Prostate gland (tissue), 2 donors: ENCODE results near the gene GPBP1. TPM values are rescaled to one million over a fixed set of nuclear protein-coding genes. Genes with fewer than 3 reads are reported as not detected.
"Not testable (repeated sequence)": the region's sequence is repeated elsewhere in the genome, so short reads cannot be mapped to it uniquely, and the experiment has no call there.

ENCODE experiments used
- DNase-seq: peaks from one replicate; pipeline ENCODE4 v3.0.0-alpha.2; 2019; ENCODE audit warnings: low spot score
- H3K27ac ChIP-seq, 2 donors: fragments of 200-600 bp; sonication (generic); 2 replicates each; pipeline ENCODE4 v1.5.1; 2017 to 2019
- H3K27me3 ChIP-seq: fragments of 200-600 bp; sonication (generic); replicated peaks from 2 replicates; pipeline ENCODE4 v1.5.1; 2019; ENCODE audit not compliant: insufficient read depth
- H3K36me3 ChIP-seq, 2 donors: fragments of 200-600 bp; sonication (generic); 1 replicate in 1 of 2; 2 replicates in 1 of 2; pipeline versions ENCODE4 v1.5.1 to v1.8.1; 2017 to 2019
- H3K4me1 ChIP-seq: fragments of 200-600 bp; sonication (generic); replicated peaks from 2 replicates; pipeline ENCODE4 v1.5.1; 2019
- H3K4me3 ChIP-seq, 2 donors: fragments of 200-600 bp; sonication (generic); 2 replicates each; pipeline ENCODE4 v1.5.1; 2017 to 2019
- H3K9me3 ChIP-seq: fragments of 200-600 bp; sonication (generic); 2 replicates; pipeline ENCODE4 v1.5.1; 2017
- POLR2A ChIP-seq: fragments of 450-650 bp; IDR thresholded peaks from one replicate; pipeline ENCODE4 v1.6.1; 2016; ENCODE audit warnings: antibody characterized with exemption, mild to moderate bottlenecking
- POLR2AphosphoS5 ChIP-seq: sonication (generic); formaldehyde crosslinking; IDR thresholded peaks from one replicate; pipeline ENCODE4 v1.6.1; 2017; ENCODE audit warnings: antibody characterized with exemption
- WGBS: methylation state at CpG from one replicate; pipeline ENCODE4 v1.1.5; 2018; 5-methylcytosine and 5-hydroxymethylcytosine counted together
- intact Hi-C: fragments of 100-400 bp; cut with DNase I; formaldehyde crosslinking; loops from one replicate; pipeline ENCODE4 v1.14.2; 2022
- total RNA-seq, 2 donors: library from RNA; depleted of rRNA; stranded (reverse); fragments of >200 nt; gene quantifications; one replicate each; pipeline ENCODE4 v1.1.0, GENCODE V29; 2016
- TF ChIP-seq, protein P1 (sequence below), 4 experiments: fragments of 200-600 bp in 2 of 4; fragments of 450-650 bp in 2 of 4; sonication (generic) in 2 of 4; IDR thresholded peaks; 1 replicate in 3 of 4; 2 replicates in 1 of 4; pipeline ENCODE4 v1.5.1; 2016 to 2019; ENCODE audit warnings: antibody characterized with exemption in 4 of 4, mild to moderate bottlenecking in 2 of 4, moderate library complexity in 2 of 4

The GPBP1 gene
- total RNA-seq, 2 donors from 2014 or later: 63.4 to 84.6 TPM

DNA sequence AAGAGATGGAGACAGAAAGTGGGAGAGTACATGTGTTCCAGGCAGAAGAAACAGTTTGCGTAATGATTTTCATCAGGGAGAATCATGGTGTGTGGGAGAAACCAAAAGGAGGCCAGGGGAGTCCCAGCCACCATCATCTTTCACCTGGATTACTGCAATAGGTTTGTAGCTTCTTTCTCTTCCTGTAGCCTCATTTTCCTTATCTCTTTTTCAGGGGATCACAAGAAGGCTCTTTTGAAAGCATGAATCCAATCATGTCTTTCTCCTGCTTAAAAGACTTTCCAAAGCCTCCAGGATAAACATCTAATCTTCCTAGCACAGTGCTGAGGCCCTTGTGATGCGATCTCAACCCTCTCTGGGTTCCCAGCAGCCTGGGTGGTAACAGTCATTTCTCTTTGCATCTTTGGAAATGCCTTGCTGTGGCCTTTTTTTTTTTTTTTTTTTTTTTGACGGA is 10.3 kb upstream of the GPBP1 start:
- Histone ChIP-seq H3K27ac (no peak overlapping the region), H3K4me3 (no peak overlapping the region), H3K27me3 (no peaks in the 10 kb centered on the region), H3K4me1 (no peaks in the 10 kb centered on the region), H3K9me3 (no peaks in the 10 kb centered on the region), H3K36me3 (no peaks in the 10 kb centered on the region)
- 94% methylated on average over 3 of the region's 3 CpGs for WGBS
- no peak for DNase-seq
- TF ChIP-seq, protein P1, sequence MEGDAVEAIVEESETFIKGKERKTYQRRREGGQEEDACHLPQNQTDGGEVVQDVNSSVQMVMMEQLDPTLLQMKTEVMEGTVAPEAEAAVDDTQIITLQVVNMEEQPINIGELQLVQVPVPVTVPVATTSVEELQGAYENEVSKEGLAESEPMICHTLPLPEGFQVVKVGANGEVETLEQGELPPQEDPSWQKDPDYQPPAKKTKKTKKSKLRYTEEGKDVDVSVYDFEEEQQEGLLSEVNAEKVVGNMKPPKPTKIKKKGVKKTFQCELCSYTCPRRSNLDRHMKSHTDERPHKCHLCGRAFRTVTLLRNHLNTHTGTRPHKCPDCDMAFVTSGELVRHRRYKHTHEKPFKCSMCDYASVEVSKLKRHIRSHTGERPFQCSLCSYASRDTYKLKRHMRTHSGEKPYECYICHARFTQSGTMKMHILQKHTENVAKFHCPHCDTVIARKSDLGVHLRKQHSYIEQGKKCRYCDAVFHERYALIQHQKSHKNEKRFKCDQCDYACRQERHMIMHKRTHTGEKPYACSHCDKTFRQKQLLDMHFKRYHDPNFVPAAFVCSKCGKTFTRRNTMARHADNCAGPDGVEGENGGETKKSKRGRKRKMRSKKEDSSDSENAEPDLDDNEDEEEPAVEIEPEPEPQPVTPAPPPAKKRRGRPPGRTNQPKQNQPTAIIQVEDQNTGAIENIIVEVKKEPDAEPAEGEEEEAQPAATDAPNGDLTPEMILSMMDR (IDR thresholded peaks at IDR 0.05): no peak
- no peak for TF ChIP-seq POLR2AphosphoS5
- no peak for TF ChIP-seq POLR2A
- intact Hi-C loops: no loop called here

- no peak overlapping the region for H3K4me3 ChIP-seq
- no peak for TF ChIP-seq POLR2A
- TF ChIP-seq POLR2AphosphoS5: no peak
- TF ChIP-seq, protein P1 (IDR thresholded peaks at IDR 0.05): no peak
- DNase-seq: no peak
- H3K9me3 ChIP-seq: no peaks in the 10 kb centered on the region
- no peaks in the 10 kb centered on the region for H3K4me1 ChIP-seq
- intact Hi-C loops: no loop called here
- 81% methylated on average over 8 of the region's 8 CpGs for WGBS
- no peak overlapping the region for H3K27ac ChIP-seq
- no peaks in the 10 kb centered on the region for H3K36me3 ChIP-seq
- H3K27me3 ChIP-seq: no peaks in the 10 kb centered on the region
Observed at GRCh38 chr5:57164124-57164523, 9.7 kb upstream of the GPBP1 start.

- DNase-seq, H3K4me1 ChIP-seq, H3K36me3 ChIP-seq, H3K4me3 ChIP-seq, H3K9me3 ChIP-seq, H3K27ac ChIP-seq, intact Hi-C loops, H3K27me3 ChIP-seq: not testable (repeated sequence)
- WGBS: 80% methylated on average over 3 of the region's 3 CpGs
Observed at GRCh38 chr5:57165171-57165570, 8.7 kb upstream of the GPBP1 start.

GRCh38 chr5:57166276-57166675 is 7.6 kb upstream of the GPBP1 start:
- H3K4me1 ChIP-seq: no peaks in the 10 kb centered on the region
- TF ChIP-seq, protein P1 (IDR thresholded peaks at IDR 0.05): no peak
- TF ChIP-seq POLR2AphosphoS5 (no peak), POLR2A (no peak)
- intact Hi-C loops: no loop called here
- 56% methylated on average over 2 of the region's 2 CpGs for WGBS
- DNase-seq: no peak
- no peak overlapping the region for H3K4me3 ChIP-seq
- H3K9me3 ChIP-seq: no peaks in the 10 kb centered on the region
- H3K27ac ChIP-seq: no peak overlapping the region
- no peaks in the 10 kb centered on the region for H3K27me3 ChIP-seq
- H3K36me3 ChIP-seq: no peaks in the 10 kb centered on the region

GRCh38 chr5:57167201-57167600 is 6.7 kb upstream of the GPBP1 start:
- Histone ChIP-seq H3K9me3 (no peaks in the 10 kb centered on the region), H3K36me3 (no peaks in the 10 kb centered on the region), H3K27ac (no peak overlapping the region), H3K4me3 (no peak overlapping the region), H3K27me3 (no peaks in the 10 kb centered on the region), H3K4me1 (no peaks in the 10 kb centered on the region)
- WGBS: 96% methylated on average over 5 of the region's 5 CpGs
- intact Hi-C loops: no loop called here
- TF ChIP-seq POLR2AphosphoS5 (no peak), POLR2A (no peak)
- TF ChIP-seq, protein P1 (IDR thresholded peaks at IDR 0.05): no peak
- no peak for DNase-seq

- not testable (repeated sequence) for H3K4me3 ChIP-seq, H3K9me3 ChIP-seq, H3K36me3 ChIP-seq, H3K27ac ChIP-seq, H3K27me3 ChIP-seq, H3K4me1 ChIP-seq, DNase-seq
- intact Hi-C loops: loop anchor here (5.0 to 10.0 kb wide), 2 partner anchors 218 to 1175 kb away; partner anchors contain the start of genes IL6ST and MIER3
- WGBS: 98% methylated on average over 13 of the region's 13 CpGs
Observed at GRCh38 chr5:57170116-57170515, 3.7 kb upstream of the GPBP1 start.
